Heart left ventricle (tissue), 13 donors: ENCODE results near the gene KLHL7.

Experiments used
- CTCF ChIP-seq, 12 donors: fragments of 200-600 bp; sonication (generic) in 4 of 12; IDR thresholded peaks; one replicate each; pipeline versions ENCODE4 v1.5.0 to v1.8.0; 2018 to 2022; ENCODE audit warnings: antibody characterized with exemption in 12 of 12, mild to moderate bottlenecking in 5 of 12
- POLR2A ChIP-seq, 2 donors: fragments of 450-650 bp; IDR thresholded peaks; one replicate each; pipeline ENCODE4 v1.6.1; 2017; ENCODE audit warnings: antibody characterized with exemption in 2 of 2, mild to moderate bottlenecking in 2 of 2, moderate library complexity in 2 of 2
- donor health status: ischemic (EF 13 %, LVEDD 7.1; RV severe dilation, severe dysfunction).
- donor health status: DM: no; HTN: yes; CAD: no.
- donor health status: DM: no; HTN: no; CAD: no.
- donor health status: ischemic (EF 25% LVEDD 6.9; RV normal size, moderate dysfunction).
- donor health status: ischemic (EF 25% LVEDD 5.7; RV mildly dilated, moderate dysfunction).
- donor health status: ischemic (EF 35%, LVEDD 5.7; RV mildly dilated, moderate dysfunction).
- donor health status: nonischemic (EF 11% LVEDD 7.7; RV severe dilation, severe dysfunction).
- donor health status: DM: yes; HTN: yes; CAD: no.
- donor health status: PGD.
- donor health status: ischemic (EF 29% LVEDD 5.4; RV normal size, mild dysfunction).
- donor health status: nonischemic (EF 23%, LVEDD 6.1; RV moderate dilation, normal function).

GRCh38 chr7:23196306-23196705, 90.7 kb downstream of the KLHL7 start:
- no peak for TF ChIP-seq CTCF (IDR thresholded peaks at IDR 0.05)
- TF ChIP-seq POLR2A (IDR thresholded peaks at IDR 0.05): no peak
